Measurements from ENCODE around the gene C4orf50.

The C4orf50 gene

GRCh38 chr4:6043843-6044242 lies 25.6 kb upstream of the C4orf50 start:
- DNase-seq (ENCODE audit: low read depth): no peak

- DNase-seq (ENCODE audit: low read depth): no peak
Measured at GRCh38 chr4:6043188-6043587, 25.0 kb upstream of the C4orf50 start.

GRCh38 chr4:6042293-6043063 lies 24.2 kb upstream of the C4orf50 start:
- DNase-seq (ENCODE audit: low read depth): no peak

- no peak for DNase-seq (ENCODE audit: low read depth)
Measured at GRCh38 chr4:6041800-6042199, 23.6 kb upstream of the C4orf50 start.

- DNase-seq (ENCODE audit: low read depth): no peak
Measured at GRCh38 chr4:6038711-6039110, 20.5 kb upstream of the C4orf50 start.

- no peak for DNase-seq (ENCODE audit: low read depth)
Measured at GRCh38 chr4:6035786-6036185, 17.6 kb upstream of the C4orf50 start.

- no peak for DNase-seq (ENCODE audit: low read depth)
Measured at GRCh38 chr4:6033381-6033780, 15.2 kb upstream of the C4orf50 start.

GRCh38 chr4:6032249-6033244 lies 14.3 kb upstream of the C4orf50 start:
- no peak for DNase-seq (ENCODE audit: low read depth)

GRCh38 chr4:6031846-6032245 lies 13.6 kb upstream of the C4orf50 start:
- DNase-seq (ENCODE audit: low read depth): no peak

GRCh38 chr4:6030679-6031078 lies 12.4 kb upstream of the C4orf50 start:
- no peak for DNase-seq (ENCODE audit: low read depth)

- DNase-seq (ENCODE audit: low read depth): no peak
Measured at GRCh38 chr4:6029254-6029653, 11.0 kb upstream of the C4orf50 start.

- no peak for DNase-seq (ENCODE audit: low read depth)
Measured at GRCh38 chr4:6028168-6028567, 9.9 kb upstream of the C4orf50 start.

- DNase-seq (ENCODE audit: low read depth): no peak
Measured at GRCh38 chr4:6027392-6027791, 9.2 kb upstream of the C4orf50 start.

GRCh38 chr4:6024313-6024960 lies 6.2 kb upstream of the C4orf50 start:
- DNase-seq (ENCODE audit: low read depth): no peak

GRCh38 chr4:6023731-6024130 lies 5.5 kb upstream of the C4orf50 start:
- DNase-seq (ENCODE audit: low read depth): no peak

- DNase-seq (ENCODE audit: low read depth): no peak
Measured at GRCh38 chr4:6022607-6023288, 4.5 kb upstream of the C4orf50 start.

- DNase-seq (ENCODE audit: low read depth): no peak
Measured at GRCh38 chr4:6021831-6022606, 3.8 kb upstream of the C4orf50 start.

- DNase-seq (ENCODE audit: low read depth): no peak
Measured at GRCh38 chr4:6020613-6021012, 2.4 kb upstream of the C4orf50 start.

- no peak for DNase-seq (ENCODE audit: low read depth)
Measured at GRCh38 chr4:6019316-6020263, 1.4 kb upstream of the C4orf50 start.

GRCh38 chr4:6017800-6018199 lies 431 bp downstream of the C4orf50 start:
- DNase-seq (ENCODE audit: low read depth): no peak

All from activated T-cell treated with anti-CD3 and anti-CD28 coated beads for 24 hours (primary cell).